ENCODE measurements around the gene NR2F2.
A peak's percentile ranks its signal among the peaks of the same experiment; 100 is the strongest.

DNA sequence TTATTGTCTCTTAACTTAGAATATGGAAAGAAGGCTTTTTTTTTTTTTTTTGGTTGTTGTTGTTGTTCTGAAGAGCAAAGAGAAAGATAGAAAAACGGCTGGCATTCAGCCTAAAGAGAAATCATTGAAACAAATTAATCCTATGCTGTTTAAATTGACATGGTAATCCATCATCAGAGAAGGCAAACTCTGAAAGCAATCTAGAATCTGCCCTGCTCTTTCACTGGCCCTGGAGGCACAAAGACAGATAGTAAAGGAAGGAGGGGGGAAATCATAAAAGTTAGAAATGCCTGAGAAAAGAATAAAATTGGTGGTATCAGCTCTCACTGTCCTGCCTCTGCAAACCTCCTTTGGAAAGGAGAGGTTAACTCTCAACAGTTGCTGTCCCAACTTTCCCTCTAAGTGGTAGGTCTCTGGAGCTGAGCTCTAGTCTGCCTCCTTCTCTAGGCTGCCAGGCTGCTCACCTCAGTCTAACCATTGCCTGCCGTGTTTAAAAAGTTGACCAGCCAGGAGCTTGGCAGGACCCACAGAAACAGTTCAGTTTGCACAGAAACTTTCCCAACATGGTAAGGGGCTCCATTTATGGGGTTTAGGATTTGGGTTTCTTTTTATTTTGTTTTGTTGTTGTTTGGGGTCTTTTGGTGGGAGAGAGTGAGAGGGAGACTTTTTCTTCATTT is 13.4 kb upstream of the NR2F2 start:
- TF ChIP-seq, protein P1, sequence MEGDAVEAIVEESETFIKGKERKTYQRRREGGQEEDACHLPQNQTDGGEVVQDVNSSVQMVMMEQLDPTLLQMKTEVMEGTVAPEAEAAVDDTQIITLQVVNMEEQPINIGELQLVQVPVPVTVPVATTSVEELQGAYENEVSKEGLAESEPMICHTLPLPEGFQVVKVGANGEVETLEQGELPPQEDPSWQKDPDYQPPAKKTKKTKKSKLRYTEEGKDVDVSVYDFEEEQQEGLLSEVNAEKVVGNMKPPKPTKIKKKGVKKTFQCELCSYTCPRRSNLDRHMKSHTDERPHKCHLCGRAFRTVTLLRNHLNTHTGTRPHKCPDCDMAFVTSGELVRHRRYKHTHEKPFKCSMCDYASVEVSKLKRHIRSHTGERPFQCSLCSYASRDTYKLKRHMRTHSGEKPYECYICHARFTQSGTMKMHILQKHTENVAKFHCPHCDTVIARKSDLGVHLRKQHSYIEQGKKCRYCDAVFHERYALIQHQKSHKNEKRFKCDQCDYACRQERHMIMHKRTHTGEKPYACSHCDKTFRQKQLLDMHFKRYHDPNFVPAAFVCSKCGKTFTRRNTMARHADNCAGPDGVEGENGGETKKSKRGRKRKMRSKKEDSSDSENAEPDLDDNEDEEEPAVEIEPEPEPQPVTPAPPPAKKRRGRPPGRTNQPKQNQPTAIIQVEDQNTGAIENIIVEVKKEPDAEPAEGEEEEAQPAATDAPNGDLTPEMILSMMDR (IDR thresholded peaks at IDR 0.05), result no peak
- no peak for TF ChIP-seq EP300 (IDR thresholded peaks at IDR 0.05)
- peak in 1 of 4 donors; percentile 6 for TF ChIP-seq POLR2AphosphoS5 (IDR thresholded peaks at IDR 0.05)
- no peak for TF ChIP-seq POLR2A (IDR thresholded peaks at IDR 0.05)
